Measurements from ENCODE around the gene MDK. TPM values are rescaled to one million over a fixed set of nuclear protein-coding genes. Genes with fewer than 3 reads are reported as not detected.

The MDK gene
- polyA plus RNA-seq, 2 of the 4 experiments (the other 2 are of a cell fraction): 13.6 to 18.4 TPM

- peaks cover 5% of the 10 kb centered on the region for H3K4me1 ChIP-seq
- ATAC-seq: no peak
- POLR2A ChIA-PET: interaction anchor here (0.6 kb wide), 2 partner anchors 108 to 173 kb away, joined by 3 to 4 read pairs; no protein-coding TSS in a partner anchor
- CTCF ChIA-PET: interaction anchor here (1.0 to 4.5 kb wide), 5 partner anchors 9 to 25 kb away, joined by 3 to 20 read pairs (median 6); partner anchors contain the start of gene CHRM4
- no peaks in the 10 kb centered on the region for H3K9me3 ChIP-seq
- WGBS (ENCODE audit: missing lambda C conversion rate): 83% methylated on average over 6 of the region's 6 CpGs
- no peak for FAIRE-seq
- no peak overlapping the region for H3K4me2 ChIP-seq
- no peak for DNase-seq (ENCODE audit: low read depth in 1 of 2, low spot score in 1 of 2)
- TF ChIP-seq SREBF2 (IDR thresholded peaks at IDR 0.05) (no peak), FOSB (CRISPR knock-in tag; IDR thresholded peaks at IDR 0.05) (no peak), CBX8 (IDR thresholded peaks at IDR 0.05) (no peak), RAD21 (conservative IDR thresholded peaks at IDR 0.05 in 1 of 2, IDR thresholded peaks at IDR 0.05 in 1 of 2) (no peak), MAX (IDR thresholded peaks at IDR 0.05) (no peak), ZSCAN20 (CRISPR knock-in tag; IDR thresholded peaks at IDR 0.05) (no peak), RCOR1 (IDR thresholded peaks at IDR 0.05; ENCODE audit: low read depth, low read length) (no peak), HES2 (IDR thresholded peaks at IDR 0.05) (no peak), GATA3 (IDR thresholded peaks at IDR 0.05; ENCODE audit: borderline replicate concordance) (no peak), HMGXB4 (CRISPR knock-in tag; IDR thresholded peaks at IDR 0.05; ENCODE audit: borderline replicate concordance) (no peak)
- H3K27ac ChIP-seq: no peak overlapping the region
- no peak overlapping the region for H3K4me3 ChIP-seq
Measured at GRCh38 chr11:46408407-46408986, 27.0 kb downstream of the MDK start.

GRCh38 chr11:46410021-46410420 lies 28.6 kb downstream of the MDK start:
- ChIA-PET POLR2A (no interaction called here), CTCF (interaction anchor here (0.7 to 4.5 kb wide), 10 partner anchors 9 to 119 kb away, joined by 3 to 20 read pairs (median 3); partner anchors contain the start of gene CHRM4)
- TF ChIP-seq FOSL2 (IDR thresholded peaks at IDR 0.05) (no peak), FOSL2 (CRISPR knock-in tag; IDR thresholded peaks at IDR 0.05) (no peak), MAFK (IDR thresholded peaks at IDR 0.05; ENCODE audit: partially characterized antibody) (no peak), RAD21 (conservative IDR thresholded peaks at IDR 0.05 in 1 of 2, IDR thresholded peaks at IDR 0.05 in 1 of 2) (peak; percentile 20 to 42; a peak in 2 of 5 replicates), CTCF (IDR thresholded peaks at IDR 0.05) (peak; percentile 7; the same call in 1 of the 3 replicates)
- peaks cover 16% of the 10 kb centered on the region for H3K4me1 ChIP-seq
- WGBS (ENCODE audit: missing lambda C conversion rate): 69% methylated on average over 5 of the region's 5 CpGs
- ATAC-seq (peak in 1 of 2 experiments; percentile 77; a peak in 3 of 6 replicates), DNase-seq (ENCODE audit: low read depth in 1 of 2, low spot score in 1 of 2) (peak in 1 of 2 experiments; percentile 46), FAIRE-seq (no peak)
- H3K4me2 ChIP-seq: no peak overlapping the region
- H3K4me3 ChIP-seq: no peak overlapping the region
- H3K9me3 ChIP-seq: no peaks in the 10 kb centered on the region
- no peak overlapping the region for H3K27ac ChIP-seq

- Histone ChIP-seq H3K4me3 (no peak overlapping the region), H3K9me3 (no peaks in the 10 kb centered on the region), H3K4me2 (peak overlapping the region; percentile 28), H3K4me1 (peaks cover 16% of the 10 kb centered on the region), H3K27ac (peak overlapping the region in 1 of 2 experiments; percentile 60; a peak in 4 of 6 replicates)
- CTCF ChIA-PET: interaction anchor here (3.0 kb wide), 1 partner anchor 24 kb away, joined by 17 read pairs; no protein-coding TSS in a partner anchor
- POLR2A ChIA-PET: no interaction called here
- peak; percentile 73 to 80; a peak in 5 of 6 replicates for ATAC-seq
- DNase-seq (ENCODE audit: low read depth in 1 of 2, low spot score in 1 of 2): peak; percentile 57 to 67
- 82% methylated on average over 9 of the region's 9 CpGs for WGBS (ENCODE audit: missing lambda C conversion rate)
- FAIRE-seq: no peak
- TF ChIP-seq RAD21 (conservative IDR thresholded peaks at IDR 0.05 in 1 of 2, IDR thresholded peaks at IDR 0.05 in 1 of 2) (no peak), USF2 (IDR thresholded peaks at IDR 0.05) (no peak), SMC3 (IDR thresholded peaks at IDR 0.05) (no peak), BHLHE40 (IDR thresholded peaks at IDR 0.05; ENCODE audit: low read depth, low read length) (no peak), ZNF302 (CRISPR knock-in tag; IDR thresholded peaks at IDR 0.05) (no peak), RNF2 (IDR thresholded peaks at IDR 0.05; ENCODE audit: borderline replicate concordance, low read depth) (no peak), HES2 (IDR thresholded peaks at IDR 0.05) (no peak), HOXA7 (CRISPR knock-in tag; IDR thresholded peaks at IDR 0.05) (no peak), PHF8 (IDR thresholded peaks at IDR 0.05; ENCODE audit: borderline replicate concordance, low read depth) (no peak), ZFP36 (IDR thresholded peaks at IDR 0.05; ENCODE audit: borderline replicate concordance, partially characterized antibody) (no peak), PBX3 (IDR thresholded peaks at IDR 0.05) (no peak), POLR2A (IDR thresholded peaks at IDR 0.05; ENCODE audit: low read length) (no peak)
Measured at GRCh38 chr11:46413760-46414465, 32.4 kb downstream of the MDK start.

Data from A549 (cell line).